Activated CD4-positive, alpha-beta T cell treated with anti-CD3 and anti-CD28 coated beads, Interleukin-2, amount 50 U/mL, for 16 hours (primary cell): ENCODE data around the gene GDPD5.

Experiments used
- DNase-seq: peaks from one replicate; pipeline ENCODE4 v3.0.0-alpha.2; 2020

The GDPD5 gene

DNA sequence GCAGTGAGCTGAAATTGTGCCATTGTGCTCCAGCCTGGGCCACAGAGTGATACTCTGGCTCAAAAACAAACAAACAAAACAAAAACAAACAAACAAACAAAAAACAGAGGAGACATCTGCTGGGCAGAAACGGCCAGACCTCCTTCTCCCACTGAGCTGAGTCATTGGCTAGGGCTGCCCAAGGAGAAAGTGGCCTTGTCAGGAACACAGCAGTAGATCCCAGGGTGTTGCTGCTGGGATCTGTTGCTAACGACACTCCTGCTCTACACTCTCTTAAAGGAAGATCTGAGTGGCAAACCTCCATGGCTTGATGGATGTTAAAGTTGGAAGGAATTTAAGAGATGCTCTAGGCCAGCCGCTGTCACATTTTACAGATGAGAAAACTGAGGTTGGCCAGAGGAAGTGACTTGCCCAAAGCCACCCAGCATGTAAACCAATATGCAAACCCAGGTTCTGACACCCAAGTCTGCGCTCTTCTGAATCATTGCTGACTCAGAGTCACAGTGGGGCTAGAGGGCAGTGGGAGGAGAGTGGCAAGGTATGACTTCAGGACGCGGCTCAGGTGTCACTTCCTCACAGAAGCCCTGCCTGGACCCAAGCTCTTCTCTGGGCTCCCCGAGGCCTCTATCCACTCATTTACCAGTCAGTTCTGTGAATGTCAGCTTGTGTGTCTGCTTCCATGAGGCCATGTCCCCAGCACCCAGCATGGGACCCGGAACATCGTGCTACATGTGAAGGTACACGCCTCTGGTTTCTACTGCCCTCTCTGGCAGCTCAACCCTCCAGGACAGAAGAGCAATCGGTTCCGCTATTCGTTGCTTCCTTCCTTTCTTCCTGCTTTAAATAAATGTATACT is 11.3 kb upstream of the GDPD5 start:
- peak; percentile 88 for DNase-seq

- DNase-seq, result no peak
Measured at GRCh38 chr11:75535071-75535470, 9.3 kb upstream of the GDPD5 start.

GRCh38 chr11:75534259-75535069 is 8.7 kb upstream of the GDPD5 start:
- peak; percentile 14 for DNase-seq

DNA sequence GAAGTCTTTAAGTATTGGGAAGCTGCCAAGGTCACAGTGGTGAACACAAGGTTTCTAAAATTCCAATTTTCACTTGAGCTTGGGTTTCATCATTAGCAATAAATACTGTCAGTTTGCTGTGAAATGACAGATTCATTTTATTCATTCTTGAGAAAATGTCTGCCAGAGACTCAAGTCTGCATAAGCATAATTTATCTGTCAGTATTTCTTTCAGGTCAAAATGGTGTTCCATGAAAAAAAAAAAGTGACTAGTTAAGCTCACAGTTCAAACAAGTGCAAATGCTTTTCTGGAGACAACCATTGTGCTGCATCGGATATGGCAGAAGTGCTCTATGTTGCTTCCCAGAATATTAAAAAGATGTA is 8.1 kb upstream of the GDPD5 start:
- no peak for DNase-seq

DNA sequence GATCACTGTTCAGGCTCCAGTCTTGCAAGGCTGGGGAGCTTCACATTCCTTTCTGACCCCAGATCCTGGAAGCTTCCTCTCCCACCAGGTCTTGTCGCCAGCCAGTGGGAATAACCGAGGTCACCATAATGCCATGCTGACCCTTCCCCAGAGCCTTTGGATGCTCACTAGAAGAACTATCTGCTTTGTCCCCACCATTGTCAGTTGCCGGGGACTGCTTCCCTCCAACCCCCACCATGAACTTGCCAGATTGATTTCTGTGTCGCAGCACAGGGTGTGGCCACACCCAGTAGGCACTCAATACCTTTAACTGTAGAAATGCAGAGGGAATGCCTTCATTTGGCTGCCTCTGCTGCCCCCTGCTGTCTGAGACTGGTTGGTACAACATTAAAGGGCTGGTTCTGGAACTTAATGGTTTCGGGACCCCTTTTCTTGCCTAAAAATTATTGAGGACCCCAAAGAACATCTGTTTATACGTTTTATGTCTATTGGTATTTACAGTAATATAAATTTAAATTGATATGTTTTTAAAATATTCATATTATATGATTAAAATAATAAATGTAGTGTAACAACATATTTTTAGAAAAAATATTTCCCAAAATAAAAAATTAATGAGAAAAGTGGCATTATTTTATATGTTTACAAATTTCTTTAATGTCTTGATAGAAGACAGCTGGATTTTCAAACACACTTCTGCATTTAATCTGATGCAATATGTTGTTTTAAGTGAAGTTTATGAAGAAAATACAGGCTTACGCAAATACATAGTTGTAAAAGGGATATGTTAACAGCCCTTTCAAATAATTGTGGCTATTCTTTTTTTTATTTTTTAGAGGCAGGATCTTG is 6.7 kb upstream of the GDPD5 start:
- peak; percentile 84 for DNase-seq

GRCh38 chr11:75531325-75531724 is 5.6 kb upstream of the GDPD5 start:
- DNase-seq, result no peak

GRCh38 chr11:75530577-75530976 is 4.8 kb upstream of the GDPD5 start:
- no peak for DNase-seq

DNA sequence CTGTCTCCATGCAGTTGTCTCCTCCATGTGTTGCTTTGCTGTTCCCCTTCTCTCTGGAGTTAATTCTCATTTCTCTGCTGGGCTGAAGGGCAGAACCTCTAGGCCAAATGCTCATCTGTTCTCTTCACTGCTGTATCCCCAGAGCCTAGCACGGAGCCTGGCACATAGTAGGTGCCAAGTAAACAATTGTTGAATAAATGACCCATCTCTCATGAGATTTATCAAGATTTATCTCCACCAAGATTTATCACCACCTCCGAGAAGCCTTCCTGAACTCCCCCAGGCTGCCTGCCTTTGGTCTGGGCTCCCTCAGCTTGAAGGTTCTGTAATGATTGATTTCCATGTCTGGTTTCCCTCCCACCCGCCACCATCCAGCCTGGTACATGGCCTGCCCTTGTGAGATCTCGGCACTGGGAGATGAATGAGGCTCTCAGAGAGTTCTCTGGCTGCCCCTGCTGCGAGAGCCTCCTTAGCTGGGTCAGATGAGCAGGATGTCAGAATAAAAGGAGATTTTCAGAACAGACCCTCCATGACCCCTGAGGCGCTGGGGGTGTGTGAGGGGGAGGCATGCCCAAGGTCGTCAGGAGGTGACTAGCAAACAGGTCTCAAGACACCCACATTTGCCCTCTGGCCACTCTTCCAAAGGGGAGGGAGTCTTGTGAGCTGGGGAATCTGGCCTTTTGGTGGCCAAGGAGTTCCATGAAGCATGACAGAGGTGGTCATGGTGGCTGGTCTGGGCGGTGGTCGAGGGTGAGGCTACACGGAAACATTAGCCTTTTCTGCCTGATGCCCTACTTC is 2.4 kb upstream of the GDPD5 start:
- no peak for DNase-seq

DNA sequence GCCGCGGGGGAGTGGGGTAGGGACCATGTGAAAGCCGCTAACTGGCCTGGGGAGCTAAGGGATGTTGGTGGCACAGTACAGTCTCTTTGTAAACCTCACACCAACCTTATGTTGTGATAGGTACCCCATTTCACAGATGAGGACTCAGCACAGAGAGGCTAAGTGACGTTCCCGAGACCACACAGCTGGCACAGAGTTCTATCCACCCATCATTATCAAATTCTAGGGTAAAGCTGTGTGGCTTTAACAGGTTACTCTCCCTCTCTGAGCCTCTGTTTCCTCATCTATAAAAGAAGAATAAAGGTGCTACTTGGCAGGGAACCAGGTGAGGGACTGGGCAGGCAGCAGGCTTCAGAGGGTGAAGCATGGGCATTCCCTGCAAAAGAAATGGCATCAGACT is 1.4 kb upstream of the GDPD5 start:
- DNase-seq, result no peak

GRCh38 chr11:75526192-75526541 is 426 bp upstream of the GDPD5 start:
- no peak for DNase-seq

- DNase-seq, result no peak
Measured at GRCh38 chr11:75524665-75525432, 892 bp downstream of the GDPD5 start.

GRCh38 chr11:75523811-75524664 is 1.7 kb downstream of the GDPD5 start:
- no peak for DNase-seq

- DNase-seq, result no peak
Measured at GRCh38 chr11:75523189-75523588, 2.6 kb downstream of the GDPD5 start.

GRCh38 chr11:75522286-75523044 is 3.3 kb downstream of the GDPD5 start:
- DNase-seq, result no peak

DNA sequence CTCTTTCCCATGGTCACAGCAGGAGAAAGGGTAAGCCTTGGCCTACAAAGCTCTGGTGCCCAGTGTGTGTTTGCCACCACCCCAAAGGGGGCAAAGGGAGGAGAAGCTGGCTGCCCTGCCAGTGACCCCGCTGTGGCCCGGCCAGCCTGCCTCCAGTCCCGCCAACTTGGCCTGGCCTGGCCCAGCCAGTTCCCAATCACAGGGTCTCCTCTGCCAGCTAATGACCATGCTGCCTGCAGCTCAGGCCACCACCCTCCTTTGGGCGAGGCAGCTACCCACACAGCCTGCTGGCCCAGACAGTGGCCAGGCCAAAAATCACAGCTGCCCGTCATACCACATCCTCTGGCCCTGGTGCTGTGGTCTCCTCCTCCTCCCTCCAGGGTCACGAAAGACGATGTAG is 5.1 kb downstream of the GDPD5 start:
- no peak for DNase-seq

- no peak for DNase-seq
Measured at GRCh38 chr11:75518771-75519653, 6.7 kb downstream of the GDPD5 start.

DNA sequence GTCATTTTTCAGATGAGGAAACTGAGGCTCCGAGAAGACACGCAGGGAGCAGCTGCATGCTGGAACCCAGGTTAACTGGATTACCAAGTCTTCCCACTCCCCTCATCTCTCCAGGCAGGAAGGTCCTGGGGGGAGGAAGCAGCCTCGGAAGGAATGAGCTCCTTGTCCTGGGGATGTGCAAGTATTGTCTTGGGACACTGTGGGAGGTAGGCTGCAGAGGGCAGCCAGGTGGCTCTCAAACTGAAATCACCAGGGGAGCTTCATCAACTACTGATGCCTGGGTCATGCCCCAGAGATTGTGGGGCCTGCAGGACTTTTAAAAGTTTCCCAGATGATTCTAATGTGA is 7.6 kb downstream of the GDPD5 start:
- no peak for DNase-seq

- no peak for DNase-seq
Measured at GRCh38 chr11:75516886-75517285, 8.9 kb downstream of the GDPD5 start.

GRCh38 chr11:75516140-75516539 is 9.6 kb downstream of the GDPD5 start:
- DNase-seq, result no peak
